Choroid plexus epithelial cell (primary cell): ENCODE results near the gene PER3.

Experiments used
- DNase-seq: peaks from one replicate; pipeline ENCODE4 v3.0.0-alpha.2; 2010; ENCODE audit warnings: low read depth
- H3K4me3 ChIP-seq: 2 replicates; pipeline ENCODE4 v1.5.1; 2011; ENCODE audit warnings: low read depth, mild to moderate bottlenecking, control low read depth, low read length, moderate library complexity
- CTCF ChIP-seq: conservative IDR thresholded peaks from 2 replicates; pipeline ENCODE4 v1.5.1; 2011; ENCODE audit warnings: low read depth, mild to moderate bottlenecking, control low read depth, inconsistent platforms, low read length, moderate library complexity

PER3 gene

GRCh38 chr1:7751174-7751573 is 32.9 kb upstream of the PER3 start:
- H3K4me3 ChIP-seq: no peak overlapping the region
- DNase-seq: no peak
- TF ChIP-seq CTCF: no peak

- peak; percentile 85 for DNase-seq
- peak; percentile 79 for TF ChIP-seq CTCF
- H3K4me3 ChIP-seq: peak overlapping the region; percentile 54
Observed at GRCh38 chr1:7752512-7753417, 31.3 kb upstream of the PER3 start.

- H3K4me3 ChIP-seq: no peak overlapping the region
- no peak for TF ChIP-seq CTCF
- no peak for DNase-seq
Observed at GRCh38 chr1:7753641-7754040, 30.4 kb upstream of the PER3 start.

- TF ChIP-seq CTCF: no peak
- DNase-seq: no peak
- no peak overlapping the region for H3K4me3 ChIP-seq
Observed at GRCh38 chr1:7754234-7754633, 29.9 kb upstream of the PER3 start.

- TF ChIP-seq CTCF: peak; percentile 61
- DNase-seq: peak; percentile 55
- H3K4me3 ChIP-seq: no peak overlapping the region
Observed at GRCh38 chr1:7755448-7755847, 28.6 kb upstream of the PER3 start.

- DNase-seq: no peak
- TF ChIP-seq CTCF: no peak
- H3K4me3 ChIP-seq: no peak overlapping the region
Observed at GRCh38 chr1:7760245-7760644, 23.8 kb upstream of the PER3 start.

GRCh38 chr1:7761103-7761502 is 23.0 kb upstream of the PER3 start:
- DNase-seq: no peak
- H3K4me3 ChIP-seq: no peak overlapping the region
- TF ChIP-seq CTCF: no peak
